ENCODE measurements around the gene PTPN4. TPM values are rescaled to one million over a fixed set of nuclear protein-coding genes. Genes with fewer than 3 reads are reported as not detected.

Gene PTPN4
- 8.0 and 10.5 TPM in 2 replicates for total RNA-seq (2014; rRNA removed; shearing (Covaris generic))

- Histone ChIP-seq H3K4me3 (peak within 1 kb of the TSS; percentile 67), H3K9me3 (replicated peaks) (no peaks in the 10 kb centered on the region), H3K36me3 (peaks cover 5% of the 10 kb centered on the region; the same call in 1 of the 2 replicates), H3K4me1 (replicated peaks) (peaks cover 8% of the 10 kb centered on the region), H3K27ac (peak within 1 kb of the TSS; percentile 38), H3K27me3 (replicated peaks) (no peaks in the 10 kb centered on the region)
- DNase-seq (ENCODE audit: low read depth in 1 of 2, low spot score in 2 of 2) = peak; percentile 95 to 96
These were observed at the start of gene PTPN4 for GRCh38 chr2:119759451-119760236. TSS of gene PTPN4 (plus strand) at chr2:119759922. CDS start at chr2:119809854, 49,932 bp downstream.

GRCh38 chr2:119710281-119710680, 49.4 kb upstream of the PTPN4 start:
- no peaks in the 10 kb centered on the region for H3K9me3 ChIP-seq (replicated peaks)
- DNase-seq (ENCODE audit: low read depth in 1 of 2, low spot score in 2 of 2) = no peak
- no peaks in the 10 kb centered on the region for H3K27me3 ChIP-seq (replicated peaks)
- H3K36me3 ChIP-seq = no peaks in the 10 kb centered on the region
- H3K4me1 ChIP-seq (replicated peaks) = no peaks in the 10 kb centered on the region
- no peak overlapping the region for H3K27ac ChIP-seq
- no peak overlapping the region for H3K4me3 ChIP-seq

GRCh38 chr2:119711352-119711751, 48.4 kb upstream of the PTPN4 start:
- Histone ChIP-seq H3K4me1 (replicated peaks) (no peaks in the 10 kb centered on the region), H3K9me3 (replicated peaks) (no peaks in the 10 kb centered on the region), H3K4me3 (no peak overlapping the region), H3K27me3 (replicated peaks) (no peaks in the 10 kb centered on the region), H3K36me3 (no peaks in the 10 kb centered on the region), H3K27ac (no peak overlapping the region)
- DNase-seq (ENCODE audit: low read depth in 1 of 2, low spot score in 2 of 2) = no peak

- no peak overlapping the region for H3K27ac ChIP-seq
- H3K36me3 ChIP-seq = no peaks in the 10 kb centered on the region
- no peaks in the 10 kb centered on the region for H3K9me3 ChIP-seq (replicated peaks)
- no peaks in the 10 kb centered on the region for H3K27me3 ChIP-seq (replicated peaks)
- no peak overlapping the region for H3K4me3 ChIP-seq
- no peaks in the 10 kb centered on the region for H3K4me1 ChIP-seq (replicated peaks)
- no peak for DNase-seq (ENCODE audit: low read depth in 1 of 2, low spot score in 2 of 2)
These were observed 47.2 kb upstream of the PTPN4 start for GRCh38 chr2:119712571-119712970.

GRCh38 chr2:119713819-119714490, 45.8 kb upstream of the PTPN4 start:
- H3K27ac ChIP-seq = no peak overlapping the region
- DNase-seq (ENCODE audit: low read depth in 1 of 2, low spot score in 2 of 2) = no peak
- H3K27me3 ChIP-seq (replicated peaks) = no peaks in the 10 kb centered on the region
- no peak overlapping the region for H3K4me3 ChIP-seq
- no peaks in the 10 kb centered on the region for H3K4me1 ChIP-seq (replicated peaks)
- no peaks in the 10 kb centered on the region for H3K9me3 ChIP-seq (replicated peaks)
- H3K36me3 ChIP-seq = no peaks in the 10 kb centered on the region

GRCh38 chr2:119715409-119716283, 44.1 kb upstream of the PTPN4 start:
- no peaks in the 10 kb centered on the region for H3K36me3 ChIP-seq
- no peaks in the 10 kb centered on the region for H3K4me1 ChIP-seq (replicated peaks)
- no peak overlapping the region for H3K27ac ChIP-seq

GRCh38 chr2:119716284-119716672, 43.4 kb upstream of the PTPN4 start:
- Histone ChIP-seq H3K9me3 (replicated peaks) (no peaks in the 10 kb centered on the region), H3K4me1 (replicated peaks) (no peaks in the 10 kb centered on the region), H3K27me3 (replicated peaks) (no peaks in the 10 kb centered on the region), H3K36me3 (no peaks in the 10 kb centered on the region), H3K27ac (no peak overlapping the region), H3K4me3 (no peak overlapping the region)
- DNase-seq (ENCODE audit: low read depth in 1 of 2, low spot score in 2 of 2) = no peak

More at GRCh38 chr2:119715409-119716283, 44.1 kb upstream of the PTPN4 start:
- Histone ChIP-seq H3K9me3 (replicated peaks) (no peaks in the 10 kb centered on the region), H3K27me3 (replicated peaks) (no peaks in the 10 kb centered on the region), H3K4me3 (no peak overlapping the region)
- no peak for DNase-seq (ENCODE audit: low read depth in 1 of 2, low spot score in 2 of 2)

- Histone ChIP-seq H3K9me3 (replicated peaks) (no peaks in the 10 kb centered on the region), H3K27me3 (replicated peaks) (no peaks in the 10 kb centered on the region), H3K27ac (no peak overlapping the region), H3K4me3 (no peak overlapping the region), H3K36me3 (no peaks in the 10 kb centered on the region), H3K4me1 (replicated peaks) (no peaks in the 10 kb centered on the region)
- no peak for DNase-seq (ENCODE audit: low read depth in 1 of 2, low spot score in 2 of 2)
These were observed 41.0 kb upstream of the PTPN4 start for GRCh38 chr2:119718501-119719260.

GRCh38 chr2:119719261-119719627, 40.5 kb upstream of the PTPN4 start:
- no peak for DNase-seq (ENCODE audit: low read depth in 1 of 2, low spot score in 2 of 2)
- H3K9me3 ChIP-seq (replicated peaks) = no peaks in the 10 kb centered on the region
- H3K4me3 ChIP-seq = no peak overlapping the region
- H3K4me1 ChIP-seq (replicated peaks) = no peaks in the 10 kb centered on the region
- H3K27ac ChIP-seq = no peak overlapping the region
- no peaks in the 10 kb centered on the region for H3K27me3 ChIP-seq (replicated peaks)
- no peaks in the 10 kb centered on the region for H3K36me3 ChIP-seq

- Histone ChIP-seq H3K9me3 (replicated peaks) (no peaks in the 10 kb centered on the region), H3K27me3 (replicated peaks) (no peaks in the 10 kb centered on the region), H3K36me3 (no peaks in the 10 kb centered on the region), H3K4me3 (no peak overlapping the region), H3K27ac (no peak overlapping the region), H3K4me1 (replicated peaks) (no peaks in the 10 kb centered on the region)
- no peak for DNase-seq (ENCODE audit: low read depth in 1 of 2, low spot score in 2 of 2)
These were observed 38.7 kb upstream of the PTPN4 start for GRCh38 chr2:119721043-119721442.

- DNase-seq (ENCODE audit: low read depth in 1 of 2, low spot score in 2 of 2) = no peak
- Histone ChIP-seq H3K4me1 (replicated peaks) (no peaks in the 10 kb centered on the region), H3K27me3 (replicated peaks) (no peaks in the 10 kb centered on the region), H3K27ac (no peak overlapping the region), H3K4me3 (no peak overlapping the region), H3K36me3 (no peaks in the 10 kb centered on the region), H3K9me3 (replicated peaks) (no peaks in the 10 kb centered on the region)
These were observed 38.3 kb upstream of the PTPN4 start for GRCh38 chr2:119721462-119721861.

- Histone ChIP-seq H3K27me3 (replicated peaks) (0 out of 2 replicates have a peak, but pooled peaks cover under 1% of the 10 kb centered on the region), H3K36me3 (no peaks in the 10 kb centered on the region), H3K4me3 (no peak overlapping the region), H3K4me1 (replicated peaks) (no peaks in the 10 kb centered on the region), H3K9me3 (replicated peaks) (no peaks in the 10 kb centered on the region), H3K27ac (no peak overlapping the region)
- DNase-seq (ENCODE audit: low read depth in 1 of 2, low spot score in 2 of 2) = no peak
These were observed 37.8 kb upstream of the PTPN4 start for GRCh38 chr2:119721904-119722303.

- Histone ChIP-seq H3K27me3 (replicated peaks) (peaks cover 11% of the 10 kb centered on the region; the same call in 1 of the 2 replicates), H3K36me3 (no peaks in the 10 kb centered on the region), H3K4me3 (no peak overlapping the region), H3K27ac (no peak overlapping the region), H3K4me1 (replicated peaks) (no peaks in the 10 kb centered on the region), H3K9me3 (replicated peaks) (no peaks in the 10 kb centered on the region)
- DNase-seq (ENCODE audit: low read depth in 1 of 2, low spot score in 2 of 2) = no peak
These were observed 36.5 kb upstream of the PTPN4 start for GRCh38 chr2:119723186-119723585.

All from SJSA1 (cell line).